SK-N-MC (cell line): ENCODE measurements around the gene AGBL1.

Experiments
- DNase-seq: peaks from one replicate; pipeline ENCODE4 v3.0.0-alpha.2; 2011; ENCODE audit warnings: low read depth, low spot score
- H3K27ac ChIP-seq: fragments of 200-600 bp; sonication (generic); 2 replicates; pipeline ENCODE4 v1.5.1; 2016; ENCODE audit warnings: mixed run types
- H3K36me3 ChIP-seq: fragments of 200-600 bp; sonication (generic); 2 replicates; pipeline ENCODE4 v1.6.1; 2017; ENCODE audit warnings: antibody characterized with exemption, low read length, mixed read lengths; ENCODE audit not compliant: insufficient read depth
- H3K4me3 ChIP-seq: fragments of 200-600 bp; sonication (generic); 2 replicates; pipeline ENCODE4 v1.5.1; 2016
- H3K9ac ChIP-seq: fragments of 200-600 bp; sonication (generic); 2 replicates; pipeline ENCODE4 v1.8.0; 2017; ENCODE audit warnings: mixed run types, mixed read lengths; ENCODE audit not compliant: insufficient read length
- H3K9me3 ChIP-seq: fragments of 200-600 bp; sonication (generic); 2 replicates; pipeline ENCODE4 v1.6.1; 2017; ENCODE audit warnings: low read depth, mild to moderate bottlenecking, antibody characterized with exemption, low read length, moderate library complexity, mixed read lengths
- EZH2 ChIP-seq: fragments of 200-600 bp; sonication (generic); IDR thresholded peaks from one replicate; pipeline ENCODE4 v1.6.1; 2017; ENCODE audit warnings: antibody characterized with exemption
- FOXP2 ChIP-seq: optimal IDR thresholded peaks from 2 replicates; pipeline ENCODE3; 2011; ENCODE audit warnings: mild to moderate bottlenecking, moderate library complexity; ENCODE audit not compliant: insufficient read depth; ENCODE audit errors: extremely low read length, control extremely low read depth
- POLR2AphosphoS5 ChIP-seq: IDR thresholded peaks from 2 replicates; pipeline ENCODE4 v1.6.1; 2012; ENCODE audit warnings: mild to moderate bottlenecking, low read depth, low read length, borderline replicate concordance

Gene AGBL1

DNA sequence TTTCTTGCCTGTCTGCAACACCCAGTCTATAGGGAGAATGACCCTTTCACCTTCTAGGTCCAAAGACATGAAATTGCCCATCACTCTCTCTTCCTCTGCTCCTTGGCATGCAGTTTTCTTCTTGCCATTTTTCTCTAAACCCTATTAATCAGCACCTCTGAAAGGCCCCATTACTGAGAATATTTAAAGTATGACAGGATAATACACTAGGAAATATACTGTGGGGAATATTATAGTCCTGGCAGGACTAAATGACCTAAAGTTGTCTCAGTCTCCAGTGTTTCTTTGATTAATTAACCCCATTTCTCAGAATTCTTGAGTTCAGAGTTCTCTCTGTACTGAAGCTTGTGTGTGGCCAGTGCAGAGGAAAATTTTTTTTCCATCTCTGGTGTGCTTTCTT, 730.7 kb downstream of the AGBL1 start:
- H3K27ac ChIP-seq, result no peak overlapping the region
- H3K4me3 ChIP-seq, result no peak overlapping the region
- no peaks in the 10 kb centered on the region for H3K36me3 ChIP-seq
- no peak for TF ChIP-seq FOXP2
- no peak for TF ChIP-seq POLR2AphosphoS5
- TF ChIP-seq EZH2, result no peak
- no peak overlapping the region for H3K9ac ChIP-seq
- DNase-seq, result no peak
- H3K9me3 ChIP-seq, result no peaks in the 10 kb centered on the region

DNA sequence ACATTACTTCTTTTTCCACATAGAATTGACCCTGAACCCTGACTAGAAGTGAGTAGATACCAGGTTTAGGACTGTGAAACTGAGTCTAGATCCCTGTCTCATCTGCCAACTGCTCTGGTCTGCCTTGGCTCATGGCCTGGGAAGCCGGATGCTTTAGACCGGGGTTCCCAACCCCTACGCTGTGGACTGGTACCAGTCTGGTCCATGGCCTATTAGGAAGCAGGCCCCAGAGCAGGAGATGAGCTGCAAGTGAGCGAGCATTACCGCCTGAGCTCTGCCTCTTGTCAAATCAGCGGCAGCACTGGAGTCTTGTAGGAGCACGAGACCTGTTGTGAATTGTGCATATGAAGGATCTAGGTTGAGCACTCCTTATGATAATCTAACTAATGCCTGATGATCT, 734.2 kb downstream of the AGBL1 start:
- H3K9me3 ChIP-seq, result no peaks in the 10 kb centered on the region
- no peak overlapping the region for H3K4me3 ChIP-seq
- TF ChIP-seq EZH2 (no peak), FOXP2 (no peak), POLR2AphosphoS5 (no peak)

GRCh38 chr15:86829245-86829644, 749.6 kb downstream of the AGBL1 start:
- Histone ChIP-seq H3K9me3 (no peaks in the 10 kb centered on the region), H3K36me3 (no peaks in the 10 kb centered on the region), H3K9ac (no peak overlapping the region), H3K4me3 (no peak overlapping the region), H3K27ac (no peak overlapping the region)
- TF ChIP-seq EZH2, result no peak
- no peak for TF ChIP-seq POLR2AphosphoS5
- TF ChIP-seq FOXP2, result no peak
- no peak for DNase-seq

More for the DNA sequence above, 734.2 kb downstream of the AGBL1 start:
- Histone ChIP-seq H3K36me3 (no peaks in the 10 kb centered on the region), H3K9ac (no peak overlapping the region), H3K27ac (no peak overlapping the region)
- no peak for DNase-seq

DNA sequence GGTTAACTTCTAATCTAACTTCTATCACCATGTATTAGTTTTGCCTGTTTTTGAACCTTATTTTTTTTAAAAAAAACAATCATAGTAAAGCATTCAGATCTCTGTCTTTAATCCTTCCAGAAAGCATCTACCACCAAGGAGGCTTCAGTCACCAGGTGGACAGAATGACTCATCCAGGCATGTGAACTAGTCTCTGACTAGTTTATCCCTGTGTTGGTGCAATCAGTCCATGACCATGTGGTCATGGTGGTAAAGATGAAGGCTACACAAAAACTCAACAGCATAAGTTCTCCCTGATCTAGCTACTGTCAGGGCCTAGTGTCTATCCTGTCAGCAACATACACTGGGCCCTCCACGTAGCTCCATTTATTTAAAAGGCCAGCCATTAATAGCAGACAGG, 750.6 kb downstream of the AGBL1 start:
- no peak overlapping the region for H3K9ac ChIP-seq
- DNase-seq, result no peak
- H3K9me3 ChIP-seq, result no peaks in the 10 kb centered on the region
- H3K4me3 ChIP-seq, result no peak overlapping the region
- TF ChIP-seq FOXP2 (no peak), EZH2 (no peak), POLR2AphosphoS5 (no peak)
- no peaks in the 10 kb centered on the region for H3K36me3 ChIP-seq
- H3K27ac ChIP-seq, result no peak overlapping the region

- H3K9me3 ChIP-seq, result no peaks in the 10 kb centered on the region
- no peak for DNase-seq
- no peak overlapping the region for H3K9ac ChIP-seq
- TF ChIP-seq EZH2 (no peak), POLR2AphosphoS5 (no peak), FOXP2 (no peak)
- no peaks in the 10 kb centered on the region for H3K36me3 ChIP-seq
- H3K4me3 ChIP-seq, result no peak overlapping the region
- H3K27ac ChIP-seq, result no peak overlapping the region
Observed at GRCh38 chr15:86833595-86833994, 753.9 kb downstream of the AGBL1 start.

GRCh38 chr15:86834115-86834863, 754.6 kb downstream of the AGBL1 start:
- Histone ChIP-seq H3K9ac (no peak overlapping the region), H3K9me3 (no peaks in the 10 kb centered on the region), H3K27ac (no peak overlapping the region), H3K36me3 (no peaks in the 10 kb centered on the region), H3K4me3 (no peak overlapping the region)
- DNase-seq, result no peak
- TF ChIP-seq EZH2 (no peak), POLR2AphosphoS5 (no peak), FOXP2 (no peak)

DNA sequence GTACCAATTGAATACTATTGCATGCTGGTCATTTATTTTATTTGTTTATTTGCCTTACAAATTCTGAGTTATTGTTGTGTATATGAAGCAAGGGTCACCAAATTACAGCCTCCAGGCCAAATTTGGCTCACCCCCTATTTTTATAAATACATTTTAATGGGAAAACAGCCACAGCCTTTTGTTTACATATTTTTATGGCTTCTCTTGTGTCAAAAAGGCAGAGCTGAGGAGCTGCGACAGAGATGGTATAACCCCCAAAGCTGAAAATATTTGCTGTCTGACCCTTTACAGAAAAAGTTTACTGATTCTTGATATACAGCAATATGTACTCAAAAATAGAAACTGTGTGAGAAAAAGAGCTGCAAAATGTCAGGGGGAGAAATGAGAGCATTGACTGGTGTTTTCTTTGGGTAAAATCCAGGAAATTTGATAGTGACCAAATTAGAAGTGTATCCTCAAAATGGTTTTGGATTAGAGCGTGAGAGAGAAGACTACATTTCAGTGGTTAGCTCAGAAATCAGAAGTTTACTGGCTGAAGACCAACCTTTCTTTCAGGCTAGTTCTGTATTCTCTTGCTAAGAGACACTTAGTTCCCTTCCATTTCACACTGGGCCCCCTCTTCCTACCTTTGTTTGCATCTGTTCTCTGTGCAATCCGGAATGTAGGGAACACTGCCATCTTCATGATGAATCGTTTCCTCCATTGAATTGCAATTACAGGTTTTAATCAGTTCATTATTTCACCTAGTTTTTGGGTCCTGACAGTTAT, 757.8 kb downstream of the AGBL1 start:
- H3K36me3 ChIP-seq, result no peaks in the 10 kb centered on the region
- H3K9me3 ChIP-seq, result no peaks in the 10 kb centered on the region
- TF ChIP-seq EZH2, result no peak
- TF ChIP-seq POLR2AphosphoS5, result no peak
- TF ChIP-seq FOXP2, result no peak
- H3K9ac ChIP-seq, result no peak overlapping the region
- H3K27ac ChIP-seq, result no peak overlapping the region
- H3K4me3 ChIP-seq, result no peak overlapping the region
- no peak for DNase-seq

DNA sequence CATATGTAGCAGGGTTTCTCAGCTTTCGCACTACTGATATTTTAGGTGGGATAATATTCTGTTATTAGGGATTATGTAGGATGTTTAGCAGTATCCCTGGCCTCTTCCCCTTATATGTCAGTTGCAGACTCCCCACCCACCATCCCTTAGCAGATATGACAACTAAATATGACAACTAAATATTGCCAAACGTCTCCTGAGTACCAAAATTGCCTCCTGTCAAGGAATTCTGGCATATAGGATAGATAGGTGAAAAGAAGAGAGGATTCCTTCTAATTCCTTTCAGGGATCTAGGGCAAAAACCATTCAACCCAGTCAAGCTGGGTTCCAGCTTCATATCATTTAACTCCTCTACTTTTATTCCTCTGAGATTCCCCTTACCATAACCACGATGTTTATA, 759.8 kb downstream of the AGBL1 start:
- no peaks in the 10 kb centered on the region for H3K9me3 ChIP-seq
- no peak for TF ChIP-seq FOXP2
- no peak for TF ChIP-seq POLR2AphosphoS5
- TF ChIP-seq EZH2, result no peak

GRCh38 chr15:86840996-86841395, 761.3 kb downstream of the AGBL1 start:
- Histone ChIP-seq H3K9ac (no peak overlapping the region), H3K36me3 (no peaks in the 10 kb centered on the region), H3K4me3 (no peak overlapping the region), H3K9me3 (no peaks in the 10 kb centered on the region), H3K27ac (no peak overlapping the region)
- no peak for DNase-seq
- TF ChIP-seq POLR2AphosphoS5 (no peak), FOXP2 (no peak), EZH2 (no peak)

More for the DNA sequence above, 759.8 kb downstream of the AGBL1 start:
- DNase-seq, result no peak
- Histone ChIP-seq H3K36me3 (no peaks in the 10 kb centered on the region), H3K27ac (no peak overlapping the region), H3K4me3 (no peak overlapping the region), H3K9ac (no peak overlapping the region)
